H1 (cell line): ENCODE measurements around the gene CDK7. TPM values are rescaled to one million over a fixed set of nuclear protein-coding genes. Genes with fewer than 3 reads are reported as not detected.

Experiments
- GABPA ChIP-seq: IDR thresholded peaks from 2 replicates; pipeline ENCODE4 v1.6.1; 2011; ENCODE audit warnings: mild to moderate bottlenecking, low read length, moderate library complexity, borderline replicate concordance; ENCODE audit not compliant: insufficient read depth
- GTF2F1 ChIP-seq: IDR thresholded peaks from 2 replicates; pipeline ENCODE4 v1.6.1; 2012; ENCODE audit warnings: low read depth, low read length, improper control_type of control experiment, borderline replicate concordance
- MAFK ChIP-seq: IDR thresholded peaks from 2 replicates; pipeline ENCODE4 v1.6.1; 2012; ENCODE audit warnings: low read depth, mild to moderate bottlenecking, improper control_type of control experiment, low read length
- PHF8 ChIP-seq: fragments of 200-600 bp; sonication (generic); conservative IDR thresholded peaks from 2 replicates; pipeline ENCODE4 v1.7.1; 2012; ENCODE audit warnings: low read depth, mild to moderate bottlenecking, inconsistent platforms, low read length, moderate library complexity
- RAD21 ChIP-seq, 2 experiments: IDR thresholded peaks in 1 of 2; conservative IDR thresholded peaks in 1 of 2; 2 replicates each; pipeline ENCODE4 v1.6.1; 2011; ENCODE audit warnings: low read depth in 2 of 2, low read length in 2 of 2, improper control_type of control experiment in 1 of 2, inconsistent platforms in 1 of 2, mild to moderate bottlenecking in 1 of 2, moderate library complexity in 1 of 2
- SP1 ChIP-seq: IDR thresholded peaks from 2 replicates; pipeline ENCODE4 v1.6.1; 2011; ENCODE audit warnings: low read depth, low read length
- TCF12 ChIP-seq: IDR thresholded peaks from 2 replicates; pipeline ENCODE4 v1.6.1; 2011; ENCODE audit warnings: low read depth, mild to moderate bottlenecking, low read length
- polyA plus RNA-seq, 7 experiments: library from polyadenylated mRNA; depleted of rRNA in 3 of 7; stranded (reverse) in 5 of 7; unstranded in 2 of 7; fragments of >200 nt in 5 of 7; fragments of 200-250 nt in 2 of 7; gene quantifications; 1 replicate in 5 of 7; 2 replicates in 1 of 7; 4 replicates in 1 of 7; pipeline versions ENCODE4 v1.2.1 to v1.2.3, GENCODE V29; 2011 to 2013; ENCODE audit warnings: missing spikeins in 2 of 7, mixed read lengths in 2 of 7
- total RNA-seq: library from RNA; stranded (reverse); fragmentation: NEBNext Ultra II Directional; extraction: Animal tissue kit (Norgen Biotek cat#: 25700); gene quantifications from 2 replicates; pipeline ENCODE4 v1.2.1, GENCODE V29; 2021

The CDK7 gene
- total and polyA plus RNA-seq, 2 of the 8 experiments (the other 6 are each of a cell fraction or from before 2014, with no cell fraction given), result 39.9 to 63.4 TPM

- TF ChIP-seq GTF2F1 (no peak), PHF8 (no peak), SP1 (no peak), RAD21 (IDR thresholded peaks at IDR 0.05 in 1 of 2, conservative IDR thresholded peaks at IDR 0.05 in 1 of 2; ENCODE audit: low read depth in 2 of 2, low read length in 2 of 2) (no peak), TCF12 (no peak), MAFK (no peak), GABPA (no peak)
- TF ChIP-seq, all 59 proteins: peak for 0
Observed at GRCh38 chr5:69248019-69248418, 13.3 kb downstream of the CDK7 start (continued).
